Endothelial cell of umbilical vein (primary cell): Measurements from ENCODE around the gene FAXDC2. TPM values are rescaled to one million over a fixed set of nuclear protein-coding genes. Genes with fewer than 3 reads are reported as not detected.

Experiments used
- BruUV-seq: library from RNA; stranded (reverse); fragments of 400-500 nt; replicated peaks from 2 replicates; lab custom pipeline; 2021; lab: Mats Ljungman, UMichigan
- CTCF ChIA-PET: fragments of 300-600, 350-600 bp; sonication (Branson Sonifier 250); formaldehyde crosslinking; loops from one replicate; lab custom pipeline; 2021; ENCODE audit warnings: antibody characterized with exemption, inconsistent platforms; lab: Charles Lee
- POLR2A ChIA-PET: fragments of 300-600, 350-600 bp; sonication (Branson Sonifier 250); formaldehyde crosslinking; loops from one replicate; lab custom pipeline; 2021; ENCODE audit warnings: antibody characterized with exemption, inconsistent platforms; lab: Charles Lee
- DNase-seq: peaks from one replicate; pipeline ENCODE4 v3.0.0-alpha.2; 2011; ENCODE audit warnings: low read depth, low spot score
- FAIRE-seq: peaks from 2 replicates; lab custom pipeline; 2011; peaks lifted over from hg19 to GRCh38; lab: Jason Lieb, UNC
- H2AFZ ChIP-seq: 2 replicates; pipeline ENCODE4 v1.6.0; 2012; ENCODE audit warnings: low read depth, low read length, control low read depth, inconsistent platforms
- H3K27ac ChIP-seq: 2 replicates; pipeline ENCODE4 v1.5.1; 2011; ENCODE audit warnings: low read depth, mild to moderate bottlenecking, control low read depth, low read length, moderate library complexity; ENCODE audit not compliant: insufficient read depth
- H3K27me3 ChIP-seq, 2 experiments: 2 replicates each; pipeline versions ENCODE4 v1.6.0 to v1.6.1; 2011; ENCODE audit warnings: low read length in 2 of 2, mixed read lengths in 1 of 2; ENCODE audit not compliant: control insufficient read depth in 2 of 2, insufficient read depth in 2 of 2
- H3K36me3 ChIP-seq, 2 experiments: 2 replicates in 1 of 2; 3 replicates in 1 of 2; pipeline ENCODE4 v1.5.1; 2011; ENCODE audit warnings: low read length in 2 of 2, mild to moderate bottlenecking in 1 of 2, moderate library complexity in 1 of 2; ENCODE audit not compliant: control insufficient read depth in 2 of 2, insufficient read depth in 2 of 2; ENCODE audit errors: extremely low read depth in 1 of 2
- H3K4me1 ChIP-seq: 3 replicates; pipeline ENCODE4 v1.5.1; 2011; ENCODE audit warnings: mild to moderate bottlenecking, low read length; ENCODE audit not compliant: control insufficient read depth, insufficient read depth; ENCODE audit errors: extremely low read depth
- H3K4me2 ChIP-seq: 2 replicates; pipeline ENCODE4 v1.6.1; 2011; ENCODE audit warnings: low read length, control low read depth, mixed read lengths; ENCODE audit not compliant: insufficient read depth
- H3K4me3 ChIP-seq, 3 experiments: fragments of 200-600 bp in 1 of 3; sonication (generic), shearing (Covaris generic) in 1 of 3; replicated peaks in 1 of 3; 2 replicates each; pipeline ENCODE4 v1.5.1; 2011 to 2016; ENCODE audit warnings: control low read depth in 3 of 3, low read length in 3 of 3, mild to moderate bottlenecking in 2 of 3, inconsistent platforms in 1 of 3, low read depth in 1 of 3, moderate library complexity in 1 of 3; ENCODE audit not compliant: insufficient read depth in 1 of 3
- H3K79me2 ChIP-seq: 2 replicates; pipeline ENCODE4 v1.6.0; 2012; ENCODE audit warnings: low read length, inconsistent platforms; ENCODE audit not compliant: control insufficient read depth, insufficient read depth
- H3K9ac ChIP-seq: replicated peaks from 2 replicates; pipeline ENCODE3; 2011; ENCODE audit warnings: low read length, control low read depth; ENCODE audit not compliant: insufficient read depth; ENCODE audit errors: extremely low read depth
- H3K9me1 ChIP-seq: replicated peaks from 3 replicates; pipeline ENCODE4 v1.6.0; 2011; ENCODE audit warnings: mild to moderate bottlenecking, low read length; ENCODE audit not compliant: control insufficient read depth, insufficient read depth; ENCODE audit errors: extremely low read depth
- H3K9me3 ChIP-seq: replicated peaks from 2 replicates; pipeline ENCODE4 v1.5.1; 2012; ENCODE audit warnings: low read length, inconsistent platforms; ENCODE audit not compliant: control insufficient read depth, insufficient read depth
- H4K20me1 ChIP-seq: replicated peaks from 2 replicates; pipeline ENCODE3; 2011; ENCODE audit warnings: mild to moderate bottlenecking, low read length; ENCODE audit not compliant: control insufficient read depth, insufficient read depth; ENCODE audit errors: extremely low read depth
- CTCF ChIP-seq, 2 donors: IDR thresholded peaks; 1 replicate in 1 of 2; 2 replicates in 1 of 2; pipeline ENCODE4 v1.5.1; 2011; ENCODE audit warnings: low read length in 2 of 2, mild to moderate bottlenecking in 2 of 2, moderate library complexity in 2 of 2, control low read depth in 1 of 2, inconsistent platforms in 1 of 2, low read depth in 1 of 2; ENCODE audit not compliant: insufficient read depth in 1 of 2; ENCODE audit errors: extremely low read depth in 1 of 2
- EZH2 ChIP-seq: IDR thresholded peaks from 2 replicates; pipeline ENCODE4 v1.6.1; 2012; ENCODE audit warnings: borderline replicate concordance, low read depth, mild to moderate bottlenecking, moderate library complexity, low read length, inconsistent platforms; ENCODE audit not compliant: severe bottlenecking
- FOS ChIP-seq: IDR thresholded peaks from 2 replicates; pipeline ENCODE4 v1.6.1; 2011; ENCODE audit warnings: mild to moderate bottlenecking, low read length, moderate library complexity, borderline replicate concordance; ENCODE audit not compliant: insufficient read depth
- GATA2 ChIP-seq: IDR thresholded peaks from 2 replicates; pipeline ENCODE4 v1.7.0; 2011; ENCODE audit warnings: low read depth, mild to moderate bottlenecking, moderate library complexity, mixed read lengths, low read length; ENCODE audit not compliant: insufficient read length, insufficient read depth
- JUN ChIP-seq: IDR thresholded peaks from 2 replicates; pipeline ENCODE4 v1.6.1; 2011; ENCODE audit warnings: borderline replicate concordance, low read depth; ENCODE audit not compliant: insufficient read length, insufficient read depth
- MAX ChIP-seq: IDR thresholded peaks from 2 replicates; pipeline ENCODE4 v1.6.1; 2011; ENCODE audit not compliant: insufficient read depth, insufficient read length
- MYC ChIP-seq: IDR thresholded peaks from one replicate; pipeline ENCODE4 v1.6.1; 2011; ENCODE audit warnings: mild to moderate bottlenecking, low read depth, low read length
- POLR2A ChIP-seq: IDR thresholded peaks from 2 replicates; pipeline ENCODE4 v1.6.1; 2012; ENCODE audit warnings: low read depth, mild to moderate bottlenecking, control low read depth, low read length
- POLR2AphosphoS5 ChIP-seq: IDR thresholded peaks from 2 replicates; pipeline ENCODE4 v1.6.1; 2012; ENCODE audit warnings: low read depth, mild to moderate bottlenecking, control low read depth, low read length, moderate library complexity; ENCODE audit not compliant: insufficient read depth
- dilution Hi-C: fragments of 300-500 bp; cut with MboI; formaldehyde crosslinking; loops from one replicate; pipeline ENCODE4 v1.15.0; 2019; ENCODE audit warnings: low sequenced_read_pairs; ENCODE audit not compliant: extremely low pct_ligation_motif_present
- intact Hi-C: fragments of 100-400 bp; cut with micrococcal nuclease; formaldehyde crosslinking; loops from one replicate; pipeline ENCODE4 v1.10.0; 2022
- polyA plus RNA-seq, 4 experiments: library from polyadenylated mRNA; depleted of rRNA in 3 of 4; stranded (reverse) in 3 of 4; unstranded in 1 of 4; fragments of >200 nt; gene quantifications; 2 replicates each; pipeline versions ENCODE4 v1.2.1 to v1.2.3, GENCODE V29; 2011 to 2012; ENCODE audit warnings: missing spikeins in 1 of 4
- total RNA-seq: library from RNA; stranded (reverse); gene quantifications from 2 replicates; pipeline ENCODE4 v1.2.3, GENCODE V29; 2021

Gene FAXDC2
- total and polyA plus RNA-seq, 2 donors (not counting 3 experiments of a cell fraction or from before 2014, with no cell fraction given), result 8.3 to 12.0 TPM

GRCh38 chr5:154813736-154814135 is 36.7 kb downstream of the FAXDC2 start:
- no peak overlapping the region for H3K4me2 ChIP-seq
- H3K36me3 ChIP-seq, result peaks cover 18 to 36% of the 10 kb centered on the region in 2 experiments
- H3K27ac ChIP-seq, result no peak overlapping the region
- intact Hi-C loops (loop anchor here (2.0 kb wide), 1 partner anchor 45 kb away; the partner anchor contains the start of gene CNOT8), dilution Hi-C loops (no loop called here)
- no peaks in the 10 kb centered on the region for H3K27me3 ChIP-seq
- BruUV-seq, result no TSS peak
- H3K4me3 ChIP-seq, result no peak overlapping the region
- no peaks in the 10 kb centered on the region for H3K9me3 ChIP-seq
- DNase-seq, result no peak
- H3K79me2 ChIP-seq, result no peaks in the 10 kb centered on the region
- FAIRE-seq, result no peak
- H2AFZ ChIP-seq, result no peak overlapping the region
- H3K9me1 ChIP-seq, result no peaks in the 10 kb centered on the region
- peaks cover 3% of the 10 kb centered on the region for H3K4me1 ChIP-seq
- no peak overlapping the region for H3K9ac ChIP-seq
- ChIA-PET CTCF (interaction anchor here (1.5 kb wide), 1 partner anchor 163 kb away, joined by 4 read pairs; no protein-coding TSS in a partner anchor), POLR2A (no interaction called here)
- no peaks in the 10 kb centered on the region for H4K20me1 ChIP-seq
- TF ChIP-seq MYC (no peak), FOS (no peak), JUN (no peak), POLR2AphosphoS5 (no peak), POLR2A (no peak), CTCF (IDR thresholded peaks at IDR 0.05; ENCODE audit: extremely low read depth in 1 of 2, insufficient read depth in 1 of 2, low read depth in 1 of 2, low read length in 2 of 2) (no peak)

GRCh38 chr5:154813158-154813557 is 37.2 kb downstream of the FAXDC2 start:
- no peak overlapping the region for H3K4me2 ChIP-seq
- no peak for TF ChIP-seq FOS
- TF ChIP-seq EZH2, result no peak
- no peak for TF ChIP-seq MAX
- TF ChIP-seq POLR2A, result no peak
- TF ChIP-seq MYC, result no peak
- TF ChIP-seq CTCF (IDR thresholded peaks at IDR 0.05; ENCODE audit: extremely low read depth in 1 of 2, insufficient read depth in 1 of 2, low read depth in 1 of 2, low read length in 2 of 2), result no peak
- no peak for TF ChIP-seq GATA2
- no peak for TF ChIP-seq JUN
- TF ChIP-seq POLR2AphosphoS5, result no peak
- no peak overlapping the region for H3K4me3 ChIP-seq
- intact Hi-C loops, result loop anchor here (2.0 kb wide), 1 partner anchor 46 kb away; the partner anchor contains the start of gene CNOT8
- H4K20me1 ChIP-seq, result no peaks in the 10 kb centered on the region
- peaks cover 3% of the 10 kb centered on the region for H3K4me1 ChIP-seq
- BruUV-seq, result no TSS peak
- H3K36me3 ChIP-seq, result peaks cover 19 to 39% of the 10 kb centered on the region in 2 experiments
- H3K9me1 ChIP-seq, result no peaks in the 10 kb centered on the region
- no peaks in the 10 kb centered on the region for H3K9me3 ChIP-seq
- H3K9ac ChIP-seq, result no peak overlapping the region
- dilution Hi-C loops, result no loop called here
- no peak for FAIRE-seq
- POLR2A ChIA-PET, result no interaction called here
- H3K27ac ChIP-seq, result no peak overlapping the region
- H3K79me2 ChIP-seq, result no peaks in the 10 kb centered on the region
- no peak overlapping the region for H2AFZ ChIP-seq
- CTCF ChIA-PET, result interaction anchor here (1.5 kb wide), 1 partner anchor 163 kb away, joined by 4 read pairs; no protein-coding TSS in a partner anchor
- H3K27me3 ChIP-seq, result no peaks in the 10 kb centered on the region
- DNase-seq, result no peak
